IMR-90 (cell line): Measurements from ENCODE around the gene HDAC10.

Experiments
- CEBPB ChIP-seq: IDR thresholded peaks from 2 replicates; pipeline ENCODE4 v1.6.1; 2012; ENCODE audit warnings: low read depth, low read length, improper control_type of control experiment
- MAFK ChIP-seq: IDR thresholded peaks from 2 replicates; pipeline ENCODE4 v1.6.1; 2012; ENCODE audit warnings: low read depth, low read length, improper control_type of control experiment
- MXI1 ChIP-seq: IDR thresholded peaks from 2 replicates; pipeline ENCODE4 v1.6.1; 2012; ENCODE audit warnings: low read depth, mild to moderate bottlenecking, low read length, moderate library complexity, borderline replicate concordance
- POLR2A ChIP-seq: IDR thresholded peaks from 2 replicates; pipeline ENCODE4 v1.6.1; 2012; ENCODE audit warnings: mild to moderate bottlenecking, low read depth, low read length
- SMC3 ChIP-seq: fragments of 150-350 bp; IDR thresholded peaks from 2 replicates; pipeline ENCODE4 v1.6.1; 2016; ENCODE audit warnings: low read depth, mild to moderate bottlenecking, antibody characterized with exemption, low read length, moderate library complexity
- USF2 ChIP-seq: fragments of 150-350 bp; IDR thresholded peaks from 2 replicates; pipeline ENCODE4 v1.6.1; 2017; ENCODE audit warnings: mild to moderate bottlenecking, antibody characterized with exemption, low read length, low read depth
- TF ChIP-seq, protein P1 (sequence below): conservative IDR thresholded peaks from 2 replicates; pipeline ENCODE4 v1.5.1; 2012; ENCODE audit warnings: mild to moderate bottlenecking, low read depth, low read length, improper control_type of control experiment

DNA sequence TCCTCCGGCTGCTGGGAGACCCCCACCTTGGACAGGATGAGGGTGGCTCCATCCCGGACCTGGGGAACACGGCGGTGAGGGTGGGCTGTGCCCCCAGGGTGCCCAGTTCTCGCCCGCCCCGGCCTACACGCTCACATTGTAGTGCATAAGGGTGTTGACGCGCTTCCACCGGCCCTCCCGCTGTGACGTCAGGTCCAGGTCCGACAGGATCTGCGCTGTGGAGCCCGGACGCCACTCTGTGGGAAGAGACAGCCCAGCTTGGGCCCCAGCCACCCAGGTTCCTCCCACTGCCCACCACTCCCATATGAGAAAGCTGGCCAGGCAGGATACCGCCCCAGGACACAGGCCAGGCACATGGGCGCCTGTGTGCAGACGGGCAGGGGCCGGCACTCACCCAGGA, 27.4 kb upstream of the HDAC10 start:
- TF ChIP-seq POLR2A = no peak
- no peak for TF ChIP-seq MAFK
- TF ChIP-seq USF2 = no peak
- TF ChIP-seq, protein P1, sequence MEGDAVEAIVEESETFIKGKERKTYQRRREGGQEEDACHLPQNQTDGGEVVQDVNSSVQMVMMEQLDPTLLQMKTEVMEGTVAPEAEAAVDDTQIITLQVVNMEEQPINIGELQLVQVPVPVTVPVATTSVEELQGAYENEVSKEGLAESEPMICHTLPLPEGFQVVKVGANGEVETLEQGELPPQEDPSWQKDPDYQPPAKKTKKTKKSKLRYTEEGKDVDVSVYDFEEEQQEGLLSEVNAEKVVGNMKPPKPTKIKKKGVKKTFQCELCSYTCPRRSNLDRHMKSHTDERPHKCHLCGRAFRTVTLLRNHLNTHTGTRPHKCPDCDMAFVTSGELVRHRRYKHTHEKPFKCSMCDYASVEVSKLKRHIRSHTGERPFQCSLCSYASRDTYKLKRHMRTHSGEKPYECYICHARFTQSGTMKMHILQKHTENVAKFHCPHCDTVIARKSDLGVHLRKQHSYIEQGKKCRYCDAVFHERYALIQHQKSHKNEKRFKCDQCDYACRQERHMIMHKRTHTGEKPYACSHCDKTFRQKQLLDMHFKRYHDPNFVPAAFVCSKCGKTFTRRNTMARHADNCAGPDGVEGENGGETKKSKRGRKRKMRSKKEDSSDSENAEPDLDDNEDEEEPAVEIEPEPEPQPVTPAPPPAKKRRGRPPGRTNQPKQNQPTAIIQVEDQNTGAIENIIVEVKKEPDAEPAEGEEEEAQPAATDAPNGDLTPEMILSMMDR = no peak
- TF ChIP-seq SMC3 = no peak
- no peak for TF ChIP-seq CEBPB
- no peak for TF ChIP-seq MXI1
